Right atrium auricular region (tissue), 2 donors: Measurements from ENCODE around the gene USH1C. TPM values are rescaled to one million over a fixed set of nuclear protein-coding genes. Genes with fewer than 3 reads are reported as not detected.

ENCODE experiments used
- DNase-seq: peaks from one replicate; pipeline ENCODE4 v3.0.0-alpha.2; 2019; ENCODE audit warnings: low spot score
- H3K27ac ChIP-seq, 2 donors: fragments of 200-600 bp; sonication (generic); 1 replicate in 1 of 2; 2 replicates in 1 of 2; pipeline ENCODE4 v1.5.1; 2016 to 2019
- H3K27me3 ChIP-seq, 2 donors: fragments of 200-600 bp; sonication (generic); one replicate each; pipeline versions ENCODE4 v1.5.1 to v1.6.0; 2017 to 2019
- H3K36me3 ChIP-seq: fragments of 200-600 bp; sonication (generic); one replicate; pipeline ENCODE4 v1.5.1; 2016
- H3K4me1 ChIP-seq, 2 donors: fragments of 200-600 bp; sonication (generic); one replicate each; pipeline versions ENCODE4 v1.5.1 to v1.6.0; 2017 to 2019
- H3K4me3 ChIP-seq, 2 donors: fragments of 200-600 bp; sonication (generic); 1 replicate in 1 of 2; 2 replicates in 1 of 2; pipeline ENCODE4 v1.5.1; 2017 to 2019; ENCODE audit warnings: mild to moderate bottlenecking in 1 of 2, moderate library complexity in 1 of 2
- H3K9me3 ChIP-seq, 2 donors: fragments of 200-600 bp; sonication (generic); one replicate each; pipeline ENCODE4 v1.5.1; 2019
- total RNA-seq, 2 donors: library from RNA; depleted of rRNA; stranded (reverse); fragments of >200 nt; gene quantifications; one replicate each; pipeline ENCODE4 v1.1.0, GENCODE V29; 2016
- TF ChIP-seq, protein P1 (sequence below), 2 donors: fragments of 200-600 bp; sonication (generic); IDR thresholded peaks; one replicate each; pipeline ENCODE4 v1.5.1; 2019; ENCODE audit warnings: antibody characterized with exemption in 2 of 2

The USH1C gene
- total RNA-seq, 2 donors from 2014 or later, result not detected

DNA sequence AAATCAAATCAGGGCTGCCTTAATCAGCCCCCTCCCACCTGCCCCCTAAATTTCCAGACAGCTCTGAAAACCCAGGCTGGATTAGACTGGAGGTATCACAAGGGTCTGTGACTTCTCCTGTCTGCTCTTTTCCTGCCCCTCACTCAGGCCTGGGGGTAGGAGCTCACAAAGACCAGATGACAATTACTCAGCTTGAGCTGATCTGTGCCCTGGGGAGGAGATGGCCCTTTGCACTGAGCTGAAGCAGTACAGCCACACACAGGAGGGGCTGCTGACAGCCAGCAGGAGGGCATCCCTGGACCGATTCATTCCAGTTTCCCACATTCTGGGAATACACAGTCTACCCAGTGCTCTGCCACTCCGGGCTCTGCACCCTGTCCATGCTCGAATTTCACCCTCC, 71.7 kb downstream of the USH1C start:
- H3K4me3 ChIP-seq, result no peak overlapping the region
- no peak overlapping the region for H3K27ac ChIP-seq
- H3K27me3 ChIP-seq, result no peaks in the 10 kb centered on the region
- H3K9me3 ChIP-seq, result no peaks in the 10 kb centered on the region
- no peak for DNase-seq
- H3K36me3 ChIP-seq, result no peaks in the 10 kb centered on the region
- H3K4me1 ChIP-seq, result peaks cover 0 to 7% of the 10 kb centered on the region in 2 donors
- TF ChIP-seq, protein P1, sequence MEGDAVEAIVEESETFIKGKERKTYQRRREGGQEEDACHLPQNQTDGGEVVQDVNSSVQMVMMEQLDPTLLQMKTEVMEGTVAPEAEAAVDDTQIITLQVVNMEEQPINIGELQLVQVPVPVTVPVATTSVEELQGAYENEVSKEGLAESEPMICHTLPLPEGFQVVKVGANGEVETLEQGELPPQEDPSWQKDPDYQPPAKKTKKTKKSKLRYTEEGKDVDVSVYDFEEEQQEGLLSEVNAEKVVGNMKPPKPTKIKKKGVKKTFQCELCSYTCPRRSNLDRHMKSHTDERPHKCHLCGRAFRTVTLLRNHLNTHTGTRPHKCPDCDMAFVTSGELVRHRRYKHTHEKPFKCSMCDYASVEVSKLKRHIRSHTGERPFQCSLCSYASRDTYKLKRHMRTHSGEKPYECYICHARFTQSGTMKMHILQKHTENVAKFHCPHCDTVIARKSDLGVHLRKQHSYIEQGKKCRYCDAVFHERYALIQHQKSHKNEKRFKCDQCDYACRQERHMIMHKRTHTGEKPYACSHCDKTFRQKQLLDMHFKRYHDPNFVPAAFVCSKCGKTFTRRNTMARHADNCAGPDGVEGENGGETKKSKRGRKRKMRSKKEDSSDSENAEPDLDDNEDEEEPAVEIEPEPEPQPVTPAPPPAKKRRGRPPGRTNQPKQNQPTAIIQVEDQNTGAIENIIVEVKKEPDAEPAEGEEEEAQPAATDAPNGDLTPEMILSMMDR (IDR thresholded peaks at IDR 0.05), result no peak

DNA sequence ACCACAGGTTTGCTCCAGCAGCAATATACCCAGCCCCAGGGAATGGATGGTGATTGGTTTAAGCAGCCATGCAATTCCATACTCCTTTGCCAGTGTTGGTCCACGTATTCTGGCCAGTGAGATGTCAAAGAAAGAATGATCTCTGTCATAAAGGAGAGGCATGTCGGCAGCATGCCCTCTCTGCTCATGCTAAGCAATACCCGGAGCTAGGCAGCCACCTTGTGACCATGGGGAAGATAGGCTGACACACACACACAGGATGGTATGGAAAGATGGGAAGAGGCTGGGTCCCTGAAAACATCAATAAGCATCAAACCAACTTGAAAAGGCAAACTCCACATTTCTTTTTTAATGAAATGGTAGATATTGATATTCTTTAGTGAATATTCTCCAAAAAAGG, 72.7 kb downstream of the USH1C start:
- H3K4me3 ChIP-seq, result no peak overlapping the region
- no peaks in the 10 kb centered on the region for H3K27me3 ChIP-seq
- H3K36me3 ChIP-seq, result no peaks in the 10 kb centered on the region
- H3K9me3 ChIP-seq, result no peaks in the 10 kb centered on the region
- H3K27ac ChIP-seq, result no peak overlapping the region
- H3K4me1 ChIP-seq, result peaks cover 0 to 7% of the 10 kb centered on the region in 2 donors
- TF ChIP-seq, protein P1 (IDR thresholded peaks at IDR 0.05), result no peak
- no peak for DNase-seq

DNA sequence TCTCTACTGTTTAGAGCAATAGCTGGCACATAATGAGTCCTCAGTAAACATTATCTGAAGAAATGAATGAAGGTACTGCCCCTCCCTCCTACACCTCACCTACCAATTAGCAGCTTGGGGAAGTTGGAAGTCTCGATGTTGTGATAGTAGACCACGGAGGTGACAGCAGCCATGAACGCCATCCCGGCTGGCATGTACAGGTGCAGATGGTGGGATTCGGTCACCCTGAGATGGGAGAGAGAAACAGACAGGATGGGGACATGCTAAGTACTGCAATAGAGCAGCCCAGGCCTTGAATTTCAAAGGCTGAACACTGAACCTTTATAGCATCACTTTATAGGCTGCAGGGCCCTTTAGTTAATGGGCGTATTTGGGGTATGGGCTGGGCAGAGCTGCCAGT, 74.2 kb downstream of the USH1C start:
- Histone ChIP-seq H3K27me3 (no peaks in the 10 kb centered on the region), H3K27ac (no peak overlapping the region), H3K36me3 (no peaks in the 10 kb centered on the region), H3K9me3 (no peaks in the 10 kb centered on the region), H3K4me1 (no peaks in the 10 kb centered on the region), H3K4me3 (no peak overlapping the region)
- no peak for DNase-seq
- TF ChIP-seq, protein P1 (IDR thresholded peaks at IDR 0.05), result no peak

DNA sequence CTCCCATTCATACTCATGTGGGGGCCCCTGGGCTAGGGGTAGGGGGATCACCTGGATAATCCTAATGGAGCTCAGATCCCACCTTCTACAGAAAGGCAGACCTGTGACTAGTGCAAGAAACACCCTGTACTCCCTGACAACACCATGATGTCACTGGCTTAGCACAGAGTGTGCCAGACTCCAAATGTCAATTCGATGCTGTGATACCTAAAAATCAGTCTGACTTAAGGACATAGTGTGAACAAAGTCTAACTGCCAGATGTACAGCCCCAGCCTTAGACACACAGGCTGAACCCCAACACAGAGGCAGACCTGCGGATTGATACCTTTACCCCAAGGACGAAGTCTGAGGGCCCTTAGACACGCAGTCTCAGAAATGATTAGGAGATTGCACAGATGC, 76.1 kb downstream of the USH1C start:
- no peaks in the 10 kb centered on the region for H3K9me3 ChIP-seq
- DNase-seq, result no peak
- no peak overlapping the region for H3K4me3 ChIP-seq
- H3K27me3 ChIP-seq, result no peaks in the 10 kb centered on the region
- H3K4me1 ChIP-seq, result no peaks in the 10 kb centered on the region
- H3K27ac ChIP-seq, result no peak overlapping the region
- no peaks in the 10 kb centered on the region for H3K36me3 ChIP-seq
- TF ChIP-seq, protein P1 (IDR thresholded peaks at IDR 0.05), result no peak

DNA sequence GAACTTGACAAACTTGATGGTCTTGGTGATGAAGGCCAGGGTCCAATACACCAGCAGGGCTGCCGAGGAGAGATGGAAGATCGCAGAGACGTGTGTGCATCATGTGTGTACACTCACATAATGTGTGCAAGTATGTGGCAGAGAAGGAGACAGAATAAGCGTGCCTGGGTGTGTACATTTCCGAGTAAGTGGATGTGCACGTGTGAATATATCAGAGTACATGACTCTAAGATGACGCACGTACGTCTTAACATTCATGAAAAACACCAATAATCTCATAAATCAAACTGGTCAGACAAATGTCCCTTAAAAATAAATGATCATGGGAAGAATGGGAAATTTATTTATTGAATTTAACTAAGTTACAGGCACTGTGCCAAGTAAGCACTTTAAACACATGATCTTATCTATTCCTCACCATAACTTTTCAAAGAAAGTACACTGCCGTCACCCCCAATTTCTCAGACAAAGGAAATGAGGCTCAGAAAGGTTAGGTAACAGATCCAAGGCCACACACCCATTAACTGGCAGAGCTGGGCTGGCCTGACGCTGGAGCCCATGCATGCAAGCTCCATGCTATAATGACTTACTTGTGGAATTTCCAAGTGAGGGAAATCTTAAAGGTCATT, 80.6 kb downstream of the USH1C start:
- no peaks in the 10 kb centered on the region for H3K9me3 ChIP-seq
- no peaks in the 10 kb centered on the region for H3K27me3 ChIP-seq
- DNase-seq, result no peak
- TF ChIP-seq, protein P1 (IDR thresholded peaks at IDR 0.05), result no peak
- H3K27ac ChIP-seq, result no peak overlapping the region
- H3K4me3 ChIP-seq, result no peak overlapping the region
- H3K4me1 ChIP-seq, result no peaks in the 10 kb centered on the region
- H3K36me3 ChIP-seq, result no peaks in the 10 kb centered on the region

DNA sequence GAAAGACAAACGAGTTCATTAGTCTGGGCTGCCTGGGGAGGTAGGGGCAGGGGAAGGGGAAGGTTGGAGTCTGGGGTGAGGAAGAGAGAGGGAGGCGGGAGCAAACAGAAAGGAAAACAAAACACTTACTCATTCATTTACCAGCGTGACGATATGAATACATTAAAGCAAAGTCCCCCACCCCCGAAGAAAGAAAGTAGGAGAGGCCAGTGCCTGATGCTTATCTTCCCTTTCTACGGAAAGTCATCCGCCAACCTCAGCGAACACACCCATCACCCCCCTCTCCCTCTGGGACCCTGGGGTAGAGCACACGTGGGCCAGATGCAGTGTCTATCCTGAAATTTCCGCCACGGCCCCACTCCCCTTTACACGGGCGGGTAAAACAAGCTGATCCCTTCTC, 81.3 kb downstream of the USH1C start:
- DNase-seq, result no peak
- Histone ChIP-seq H3K36me3 (no peaks in the 10 kb centered on the region), H3K27ac (no peak overlapping the region), H3K4me3 (no peak overlapping the region), H3K9me3 (no peaks in the 10 kb centered on the region), H3K4me1 (no peaks in the 10 kb centered on the region), H3K27me3 (no peaks in the 10 kb centered on the region)
- TF ChIP-seq, protein P1 (IDR thresholded peaks at IDR 0.05), result no peak
